GM20431 (cell line): ENCODE measurements around the gene MCRIP1.

Experiments
- in situ Hi-C: fragments of 300-500 bp; cut with MseI, MboI; formaldehyde crosslinking; loops from one replicate; pipeline ENCODE4 v1.15.0; 2020; ENCODE audit warnings: low sequenced_read_pairs; ENCODE audit not compliant: unreplicated experiment

The MCRIP1 gene

GRCh38 chr17:81822996-81823819 is 9.9 kb downstream of the MCRIP1 start:
- in situ Hi-C loops: no loop called here

GRCh38 chr17:81822312-81822637 is 10.8 kb downstream of the MCRIP1 start:
- in situ Hi-C loops: no loop called here

GRCh38 chr17:81821603-81822311 is 11.3 kb downstream of the MCRIP1 start:
- in situ Hi-C loops: no loop called here

GRCh38 chr17:81821147-81821546 is 11.9 kb downstream of the MCRIP1 start:
- in situ Hi-C loops: no loop called here

- in situ Hi-C loops: no loop called here
These were observed 13.4 kb downstream of the MCRIP1 start for GRCh38 chr17:81819708-81820107.

- in situ Hi-C loops: no loop called here
These were observed 15.3 kb downstream of the MCRIP1 start for GRCh38 chr17:81817758-81818147.

- in situ Hi-C loops: no loop called here
These were observed 17.5 kb downstream of the MCRIP1 start for GRCh38 chr17:81815646-81815986.

GRCh38 chr17:81814748-81815645 is 18.1 kb downstream of the MCRIP1 start:
- in situ Hi-C loops: no loop called here

GRCh38 chr17:81813861-81814683 is 19.0 kb downstream of the MCRIP1 start:
- in situ Hi-C loops: no loop called here

GRCh38 chr17:81813371-81813684 is 19.8 kb downstream of the MCRIP1 start:
- in situ Hi-C loops: no loop called here

- in situ Hi-C loops: no loop called here
These were observed 20.3 kb downstream of the MCRIP1 start for GRCh38 chr17:81812571-81813370.

GRCh38 chr17:81811705-81812570 is 21.2 kb downstream of the MCRIP1 start:
- in situ Hi-C loops: no loop called here

- in situ Hi-C loops: no loop called here
These were observed 22.0 kb downstream of the MCRIP1 start for GRCh38 chr17:81810892-81811704.

- in situ Hi-C loops: no loop called here
These were observed 22.6 kb downstream of the MCRIP1 start for GRCh38 chr17:81810476-81810875.

- in situ Hi-C loops: no loop called here
These were observed 23.5 kb downstream of the MCRIP1 start for GRCh38 chr17:81809556-81809998.

- in situ Hi-C loops: no loop called here
These were observed 24.1 kb downstream of the MCRIP1 start for GRCh38 chr17:81808778-81809555.

GRCh38 chr17:81807839-81808238 is 25.3 kb downstream of the MCRIP1 start:
- in situ Hi-C loops: no loop called here
